GM10266 (cell line): ENCODE measurements around the gene ADAMTS18.

Source experiments
- DNase-seq: peaks from one replicate; pipeline ENCODE4 v3.0.0; 2012; ENCODE audit errors: extremely low spot score
- TF ChIP-seq, protein P1 (sequence below): IDR thresholded peaks from 2 replicates; pipeline ENCODE4 v1.5.1; 2012; ENCODE audit warnings: mild to moderate bottlenecking, low read depth; ENCODE audit not compliant: control insufficient read depth, insufficient read depth; ENCODE audit errors: missing control alignments

ADAMTS18 gene

DNA sequence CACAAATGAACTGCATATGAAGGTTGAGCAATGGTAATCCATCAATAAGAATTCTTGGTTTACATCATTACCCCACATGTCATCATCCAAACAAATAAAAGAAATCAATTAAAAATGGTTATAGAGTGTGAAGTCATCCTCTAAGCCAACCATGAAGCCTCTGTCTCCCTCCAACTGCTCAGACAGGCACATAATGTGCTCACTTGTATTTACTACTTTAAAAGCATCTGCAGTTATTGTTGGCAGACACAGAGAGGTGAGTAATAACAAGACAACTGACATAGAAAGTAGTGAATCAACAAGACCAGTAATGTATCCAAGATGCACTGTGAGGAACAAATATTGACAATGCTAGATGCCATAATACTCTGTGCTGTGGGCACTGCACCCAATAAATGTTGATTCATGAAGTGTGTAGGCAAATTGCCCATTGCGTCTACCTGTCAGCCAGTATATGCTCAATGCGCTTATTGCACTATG lies 20.0 kb downstream of the ADAMTS18 start:
- TF ChIP-seq, protein P1, sequence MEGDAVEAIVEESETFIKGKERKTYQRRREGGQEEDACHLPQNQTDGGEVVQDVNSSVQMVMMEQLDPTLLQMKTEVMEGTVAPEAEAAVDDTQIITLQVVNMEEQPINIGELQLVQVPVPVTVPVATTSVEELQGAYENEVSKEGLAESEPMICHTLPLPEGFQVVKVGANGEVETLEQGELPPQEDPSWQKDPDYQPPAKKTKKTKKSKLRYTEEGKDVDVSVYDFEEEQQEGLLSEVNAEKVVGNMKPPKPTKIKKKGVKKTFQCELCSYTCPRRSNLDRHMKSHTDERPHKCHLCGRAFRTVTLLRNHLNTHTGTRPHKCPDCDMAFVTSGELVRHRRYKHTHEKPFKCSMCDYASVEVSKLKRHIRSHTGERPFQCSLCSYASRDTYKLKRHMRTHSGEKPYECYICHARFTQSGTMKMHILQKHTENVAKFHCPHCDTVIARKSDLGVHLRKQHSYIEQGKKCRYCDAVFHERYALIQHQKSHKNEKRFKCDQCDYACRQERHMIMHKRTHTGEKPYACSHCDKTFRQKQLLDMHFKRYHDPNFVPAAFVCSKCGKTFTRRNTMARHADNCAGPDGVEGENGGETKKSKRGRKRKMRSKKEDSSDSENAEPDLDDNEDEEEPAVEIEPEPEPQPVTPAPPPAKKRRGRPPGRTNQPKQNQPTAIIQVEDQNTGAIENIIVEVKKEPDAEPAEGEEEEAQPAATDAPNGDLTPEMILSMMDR: no peak
- no peak for DNase-seq

- DNase-seq: no peak
- TF ChIP-seq, protein P1: no peak
Observed at GRCh38 chr16:77410449-77410848, 24.4 kb downstream of the ADAMTS18 start.

DNA sequence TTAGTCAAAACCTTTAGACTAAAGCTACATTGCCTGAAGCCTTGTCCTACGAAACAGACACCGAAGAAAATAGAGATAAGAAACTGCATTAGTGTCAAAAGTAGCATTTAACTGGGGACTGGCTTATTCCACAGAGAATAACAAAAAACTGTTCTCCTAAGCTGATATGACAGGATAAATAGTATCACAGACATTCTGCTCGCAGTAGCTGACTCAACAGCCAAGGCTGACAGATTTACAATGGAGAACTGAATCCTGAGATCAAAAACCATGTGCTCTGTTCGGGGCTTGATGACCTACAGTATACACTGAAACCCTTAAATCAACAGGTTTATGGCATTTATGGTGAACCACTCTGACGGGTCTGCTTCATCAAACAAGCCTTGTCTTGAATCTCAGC lies 25.5 kb downstream of the ADAMTS18 start:
- DNase-seq: no peak
- TF ChIP-seq, protein P1: no peak

DNA sequence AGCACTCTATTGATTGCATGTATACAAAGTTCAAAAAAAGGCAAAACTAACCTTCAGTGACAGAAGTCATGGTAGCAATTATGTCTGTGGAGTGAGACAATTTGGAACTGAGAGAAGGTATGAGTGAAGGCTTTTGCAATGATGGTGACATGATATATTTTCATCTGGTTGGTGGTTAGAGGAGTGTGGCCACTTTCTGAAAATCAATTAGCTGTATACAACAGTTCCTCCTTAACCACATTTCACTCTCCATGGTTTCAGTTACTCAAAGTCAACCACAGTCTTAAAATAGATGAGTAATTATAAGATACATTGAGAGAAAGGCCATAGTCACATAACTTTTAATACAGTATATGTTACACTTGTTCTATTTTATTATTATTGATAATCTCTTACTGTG lies 26.2 kb downstream of the ADAMTS18 start:
- no peak for DNase-seq

GRCh38 chr16:77406680-77407079 lies 28.2 kb downstream of the ADAMTS18 start:
- TF ChIP-seq, protein P1: no peak
- no peak for DNase-seq

More for the DNA sequence above, 26.2 kb downstream of the ADAMTS18 start:
- TF ChIP-seq, protein P1: no peak

GRCh38 chr16:77404775-77405174 lies 30.1 kb downstream of the ADAMTS18 start:
- DNase-seq: no peak
- TF ChIP-seq, protein P1: no peak

DNA sequence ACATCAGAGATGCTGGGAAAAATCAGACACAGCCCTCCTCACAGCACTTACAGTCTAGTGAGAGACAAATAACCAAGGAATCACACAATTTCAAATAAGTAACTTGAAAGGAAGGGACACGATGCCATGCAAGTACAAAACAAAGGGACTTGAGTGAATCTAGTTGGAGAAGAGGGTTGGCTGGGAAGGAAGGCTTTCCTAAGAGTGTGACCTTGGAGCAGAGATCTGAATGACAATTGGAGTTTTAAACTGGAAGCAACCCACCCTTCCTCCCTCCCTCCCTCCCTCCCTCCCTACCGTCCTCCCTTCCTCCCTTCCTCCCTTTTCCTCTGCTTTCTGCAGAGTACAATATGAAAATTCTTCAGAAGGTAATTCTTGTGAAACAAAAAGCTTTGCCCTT lies 31.1 kb downstream of the ADAMTS18 start:
- TF ChIP-seq, protein P1: no peak
- DNase-seq: no peak
